Stimulated activated CD8-positive, alpha-beta memory T cell treated with anti-CD3 and anti-CD28 coated beads, Interleukin-12 subunit alpha, Interleukin-12 subunit beta, amount 100 ng/mL, for 4 hours (primary cell): ENCODE measurements around the gene ZFYVE21.
"Not testable (repeated sequence)": the region's sequence is repeated elsewhere in the genome, so short reads cannot be mapped to it uniquely, and the experiment has no call there.

Experiments used
- DNase-seq: peaks from one replicate; pipeline ENCODE4 v3.0.0-alpha.2; 2020; ENCODE audit warnings: low read depth

ZFYVE21 gene

DNA sequence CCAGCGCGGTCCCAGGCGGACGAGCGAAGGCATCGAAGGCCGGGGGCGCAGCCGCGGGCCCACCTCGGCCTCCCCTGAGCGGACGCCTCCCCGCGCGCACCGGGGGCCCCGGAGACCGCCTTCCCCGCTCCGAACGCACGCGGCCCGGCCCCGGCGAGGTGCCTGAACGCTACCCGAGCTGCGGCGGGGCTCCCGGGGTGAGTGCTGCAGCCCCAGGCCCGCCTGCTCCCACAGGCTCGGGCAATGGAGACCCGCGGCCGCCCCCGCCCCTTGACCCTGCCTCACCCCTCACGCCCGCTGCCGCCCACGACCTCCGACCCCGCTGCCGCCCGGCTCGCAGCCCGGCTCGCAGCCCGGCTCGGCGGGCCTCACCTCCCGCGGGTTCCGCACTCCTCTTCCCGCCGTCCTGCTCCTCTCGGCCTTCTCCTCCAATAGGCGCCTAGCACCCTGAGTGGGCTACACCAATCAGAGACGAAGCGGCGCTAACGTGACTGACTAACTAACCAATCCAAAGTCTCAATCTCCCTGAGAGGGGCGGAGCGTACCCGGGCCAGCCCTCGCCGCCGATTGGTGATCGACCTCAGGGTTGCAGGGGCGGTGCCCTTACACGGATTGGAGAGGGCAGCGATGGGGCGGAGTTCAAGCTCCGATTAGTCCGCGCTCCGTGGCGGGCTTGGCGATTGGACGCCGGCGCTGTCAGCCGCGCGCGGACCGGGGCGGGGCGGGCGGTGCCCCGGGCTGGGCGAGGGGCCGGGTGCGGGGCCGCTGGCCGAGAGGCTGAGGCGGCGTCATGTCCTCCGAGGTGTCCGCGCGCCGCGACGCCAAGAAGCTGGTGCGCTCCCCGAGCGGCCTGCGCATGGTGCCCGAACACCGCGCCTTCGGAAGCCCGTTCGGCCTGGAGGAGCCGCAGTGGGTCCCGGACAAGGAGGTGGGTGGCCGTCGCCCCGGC, at the start of gene ZFYVE21, which contains the start of gene XRCC3:
Gene ZFYVE21, plus strand, starts transcription at position 759 of the 949 bp plus-strand sequence. Its CDS starts 32 bp downstream, at position 791.
Gene XRCC3, minus strand, starts transcription at position 400 of the 949 bp plus-strand sequence. CDS start 4,364 bp downstream, outside the sequence.
- peak; percentile 99 for DNase-seq

DNA sequence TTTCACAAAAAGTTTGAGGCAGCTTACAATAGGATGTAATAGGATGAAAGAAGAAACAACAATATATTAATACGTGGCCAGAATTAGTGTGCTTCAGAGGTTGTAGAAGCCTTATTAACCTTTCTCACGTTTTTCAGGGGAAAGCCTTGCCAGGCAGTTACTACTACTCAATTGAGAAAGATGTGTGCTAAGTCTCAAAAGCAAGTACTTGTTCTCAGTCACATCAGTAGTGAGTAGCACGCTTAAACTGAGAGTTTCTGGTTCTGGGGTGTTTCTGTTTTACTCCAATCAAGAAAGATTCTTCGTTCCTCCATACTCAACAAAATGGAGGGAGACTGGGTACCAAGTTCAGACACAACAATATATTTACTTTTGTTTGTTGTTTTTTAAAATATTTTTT, 47.9 kb upstream of the ZFYVE21 start:
- DNase-seq, result no peak

DNA sequence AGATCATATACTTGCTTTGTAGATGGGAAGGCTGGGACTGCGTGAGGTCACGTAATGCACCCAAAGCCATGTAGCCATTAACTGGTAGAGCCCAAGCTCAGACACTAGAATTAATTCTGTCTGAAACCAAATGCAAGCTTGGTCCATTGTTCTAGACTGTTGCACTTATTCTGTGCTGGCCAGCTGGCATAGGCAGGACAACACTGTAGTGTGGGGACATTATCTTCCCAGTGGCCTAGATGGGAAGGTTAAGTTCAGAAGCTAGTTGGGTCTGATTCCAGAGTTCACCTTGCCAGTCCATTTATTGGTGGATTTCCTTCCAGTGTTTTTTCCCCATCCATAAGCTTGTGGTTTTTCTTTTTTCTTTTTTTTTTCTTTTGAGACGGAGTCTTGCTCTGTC, 47.5 kb upstream of the ZFYVE21 start:
- DNase-seq, result no peak

- DNase-seq, result no peak
Observed at GRCh38 chr14:103669370-103669769, 46.2 kb upstream of the ZFYVE21 start.

DNA sequence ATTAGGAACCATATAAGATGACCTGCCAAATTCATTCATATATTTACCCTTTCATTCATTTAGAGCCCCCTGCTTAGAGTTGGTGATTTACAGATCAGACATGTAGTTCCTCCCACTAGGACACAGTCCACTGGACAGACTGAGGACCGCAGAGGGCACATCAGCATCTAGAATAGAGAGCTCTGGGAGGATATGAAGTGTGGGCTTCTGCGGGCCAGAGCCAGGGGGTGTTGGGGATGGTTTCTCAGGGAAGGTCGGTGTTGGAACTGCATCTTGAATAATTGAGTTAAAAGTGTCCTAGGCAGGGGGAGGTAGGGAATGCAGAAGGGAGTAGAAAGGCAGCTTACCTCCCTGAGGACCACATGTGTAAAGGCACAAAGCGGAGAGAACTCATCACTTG, 43.7 kb upstream of the ZFYVE21 start:
- no peak for DNase-seq

DNA sequence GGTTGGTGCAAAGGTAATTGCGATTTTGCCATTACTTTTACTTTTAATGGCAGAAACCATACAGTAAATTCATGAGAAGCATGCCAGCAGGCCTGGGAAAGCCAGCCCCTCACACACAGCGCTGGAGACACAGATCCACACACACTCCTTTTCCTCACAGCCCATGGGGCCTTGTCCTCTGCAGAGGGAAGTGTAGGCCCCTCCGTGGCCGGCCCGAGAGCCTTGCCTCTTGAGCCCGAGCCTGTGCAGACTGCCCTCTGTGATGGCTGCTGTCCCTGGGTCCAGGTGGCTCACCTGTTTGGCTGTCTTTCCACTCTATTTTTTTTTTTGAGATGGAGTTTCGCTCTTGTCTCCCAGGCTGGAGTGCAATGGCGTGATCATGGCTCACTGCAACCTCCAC, 39.7 kb upstream of the ZFYVE21 start:
- no peak for DNase-seq

- no peak for DNase-seq
Observed at GRCh38 chr14:103676881-103677675, 38.5 kb upstream of the ZFYVE21 start.

DNA sequence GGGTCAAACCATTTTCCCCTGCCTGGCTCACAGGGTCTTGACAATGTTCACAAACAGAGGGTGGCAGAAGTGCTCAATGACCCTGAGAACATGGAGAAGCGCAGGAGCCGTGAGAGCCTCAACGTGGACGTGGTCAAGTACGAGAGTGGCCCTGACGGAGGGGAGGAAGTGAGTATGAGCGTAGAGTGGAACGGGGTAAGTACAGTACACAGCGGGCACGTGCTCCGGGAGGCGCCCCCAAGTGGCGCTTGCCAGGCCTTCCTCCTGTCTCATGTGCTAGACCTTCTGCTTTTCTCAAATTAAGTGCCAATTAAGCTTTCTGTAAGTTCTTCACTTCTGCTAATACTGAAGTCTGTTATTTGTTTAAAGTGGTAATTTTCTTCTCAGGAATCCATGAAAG, 36.3 kb upstream of the ZFYVE21 start:
- peak; percentile 9 for DNase-seq

- no peak for DNase-seq
Observed at GRCh38 chr14:103680491-103681231, 34.9 kb upstream of the ZFYVE21 start.

DNA sequence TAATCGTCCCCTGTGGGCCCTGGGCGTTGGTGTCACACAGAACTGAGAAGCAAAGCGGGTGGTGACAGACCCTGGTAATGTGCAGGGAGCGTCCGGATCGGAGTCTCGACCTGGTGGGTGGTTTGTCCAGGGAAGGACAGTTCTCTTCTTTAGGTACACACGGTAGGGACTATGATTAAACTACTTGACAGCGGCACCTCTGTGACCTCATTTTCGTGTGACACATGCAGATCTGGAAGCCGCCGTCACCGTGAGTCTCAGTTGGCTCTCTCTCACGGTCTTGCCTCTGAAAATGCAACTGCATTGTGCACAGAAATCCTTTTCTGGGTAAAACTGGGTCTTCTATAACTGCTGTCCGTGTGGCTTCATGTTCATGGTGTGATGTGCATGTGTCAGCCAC, 32.5 kb upstream of the ZFYVE21 start:
- no peak for DNase-seq

DNA sequence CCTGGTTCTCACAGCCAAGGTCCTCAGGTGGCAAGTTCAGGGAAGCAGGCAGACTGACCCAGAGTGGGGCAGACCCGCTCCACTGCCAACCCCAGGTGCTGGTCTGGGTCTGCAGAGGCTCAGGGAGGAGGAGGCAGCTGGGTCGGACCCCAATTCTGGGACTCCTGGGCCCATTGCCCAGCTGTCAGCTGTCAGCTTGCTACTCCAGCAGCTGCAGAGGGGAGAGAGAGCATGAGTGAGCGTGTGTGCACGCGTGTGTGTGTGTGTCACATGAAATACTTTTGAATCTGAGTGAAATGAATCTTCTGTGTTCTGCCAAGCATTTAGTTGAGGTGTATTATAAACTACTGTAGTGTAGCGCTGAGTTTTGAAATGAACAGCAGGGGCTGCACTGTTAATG, 31.1 kb upstream of the ZFYVE21 start:
- no peak for DNase-seq

DNA sequence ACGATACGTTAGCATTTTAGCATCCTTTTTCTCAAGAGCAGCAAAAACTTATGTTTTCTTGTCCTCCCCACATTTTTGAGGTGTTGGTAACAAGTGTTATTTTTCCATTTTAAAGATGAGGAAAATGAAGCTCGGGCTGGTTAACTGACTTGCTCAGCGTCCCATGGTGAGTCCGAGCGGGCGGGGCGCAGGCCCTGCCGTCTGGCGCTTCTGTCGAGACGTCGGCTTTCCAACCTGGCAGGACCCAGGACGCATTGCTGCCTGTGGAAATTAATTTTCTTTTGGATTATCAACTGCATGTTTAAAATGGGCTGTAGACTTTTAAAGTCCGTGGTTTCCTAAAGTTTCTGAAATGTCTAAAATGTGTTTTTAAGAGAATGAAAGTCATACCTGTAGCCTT, 30.7 kb upstream of the ZFYVE21 start:
- no peak for DNase-seq

DNA sequence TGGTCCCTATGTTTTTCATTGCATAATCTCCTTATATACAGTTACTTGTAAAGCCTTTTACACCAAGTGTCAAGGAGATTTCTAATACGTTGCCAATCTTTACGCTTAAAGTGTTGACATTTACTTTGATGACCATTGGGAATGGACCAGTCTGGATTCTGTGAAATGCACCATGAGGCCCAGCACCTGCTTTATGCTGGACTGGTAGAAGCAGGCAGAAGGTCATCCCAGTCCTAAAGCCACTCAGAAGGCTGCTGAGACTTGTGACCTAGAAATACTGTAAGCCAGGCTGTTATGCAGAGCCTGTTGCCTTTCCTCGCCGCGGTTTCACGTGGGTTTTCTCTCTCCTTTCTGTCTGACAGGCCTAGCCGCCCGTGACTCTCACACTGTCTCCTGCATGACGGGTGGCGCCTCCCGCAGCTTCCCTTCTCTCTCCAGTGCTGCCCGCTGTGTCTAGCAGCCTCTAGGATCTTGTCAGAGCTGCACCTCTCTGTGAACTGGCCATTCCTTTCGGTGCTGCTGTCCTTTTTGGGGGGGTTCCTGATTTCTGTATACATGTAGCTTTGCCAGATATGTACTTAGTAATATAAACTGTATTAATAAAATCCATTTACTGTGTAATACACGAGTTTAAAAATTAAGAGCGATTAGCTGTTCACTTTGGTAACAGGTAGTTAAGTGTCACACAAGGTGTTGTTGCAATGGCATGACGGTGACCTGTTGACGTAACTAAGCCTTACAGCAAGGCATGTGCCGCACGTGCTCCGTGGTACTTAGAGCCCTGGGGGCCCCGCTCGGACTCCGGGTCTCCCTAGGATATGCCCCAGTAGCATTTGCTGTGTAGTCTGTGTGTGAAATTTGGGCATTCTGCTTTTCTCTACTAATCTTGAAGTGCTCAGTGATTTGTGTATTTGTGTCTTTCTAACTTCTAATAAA, 30.1 kb upstream of the ZFYVE21 start:
- DNase-seq, result no peak

DNA sequence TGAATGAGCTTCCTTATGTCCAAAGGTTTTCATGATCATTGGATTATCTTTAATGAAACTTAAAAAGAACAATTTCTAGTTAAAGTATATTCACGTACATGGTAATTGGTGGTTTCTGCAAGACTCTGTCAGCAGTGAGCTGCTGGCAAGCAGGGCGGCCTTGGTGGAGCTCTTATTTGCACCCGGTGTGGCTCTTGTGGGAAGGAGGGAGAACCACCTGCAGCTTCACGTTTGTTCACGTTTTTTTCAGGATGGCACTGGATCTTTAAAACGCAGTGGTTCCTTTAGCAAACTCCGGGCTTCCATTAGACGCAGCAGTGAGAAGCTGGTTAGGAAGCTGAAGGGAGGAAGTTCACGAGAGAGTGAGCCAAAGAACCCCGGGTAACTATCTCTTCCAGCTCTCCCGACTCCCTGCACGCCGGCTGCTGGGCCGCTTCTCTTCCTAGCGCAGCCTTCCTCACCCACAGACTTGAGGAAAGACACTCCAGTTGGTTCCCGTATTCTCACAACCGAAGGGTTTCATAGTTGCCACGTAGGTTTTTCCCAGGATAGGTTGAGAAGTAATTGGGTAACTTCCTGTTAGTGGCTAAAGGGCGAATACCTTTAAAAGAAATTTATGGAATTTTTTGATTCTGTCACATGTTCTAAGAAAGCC, 28.7 kb upstream of the ZFYVE21 start:
- no peak for DNase-seq

- no peak for DNase-seq
Observed at GRCh38 chr14:103687712-103688111, 27.9 kb upstream of the ZFYVE21 start.

- DNase-seq, result no peak
Observed at GRCh38 chr14:103688441-103688840, 27.2 kb upstream of the ZFYVE21 start.

DNA sequence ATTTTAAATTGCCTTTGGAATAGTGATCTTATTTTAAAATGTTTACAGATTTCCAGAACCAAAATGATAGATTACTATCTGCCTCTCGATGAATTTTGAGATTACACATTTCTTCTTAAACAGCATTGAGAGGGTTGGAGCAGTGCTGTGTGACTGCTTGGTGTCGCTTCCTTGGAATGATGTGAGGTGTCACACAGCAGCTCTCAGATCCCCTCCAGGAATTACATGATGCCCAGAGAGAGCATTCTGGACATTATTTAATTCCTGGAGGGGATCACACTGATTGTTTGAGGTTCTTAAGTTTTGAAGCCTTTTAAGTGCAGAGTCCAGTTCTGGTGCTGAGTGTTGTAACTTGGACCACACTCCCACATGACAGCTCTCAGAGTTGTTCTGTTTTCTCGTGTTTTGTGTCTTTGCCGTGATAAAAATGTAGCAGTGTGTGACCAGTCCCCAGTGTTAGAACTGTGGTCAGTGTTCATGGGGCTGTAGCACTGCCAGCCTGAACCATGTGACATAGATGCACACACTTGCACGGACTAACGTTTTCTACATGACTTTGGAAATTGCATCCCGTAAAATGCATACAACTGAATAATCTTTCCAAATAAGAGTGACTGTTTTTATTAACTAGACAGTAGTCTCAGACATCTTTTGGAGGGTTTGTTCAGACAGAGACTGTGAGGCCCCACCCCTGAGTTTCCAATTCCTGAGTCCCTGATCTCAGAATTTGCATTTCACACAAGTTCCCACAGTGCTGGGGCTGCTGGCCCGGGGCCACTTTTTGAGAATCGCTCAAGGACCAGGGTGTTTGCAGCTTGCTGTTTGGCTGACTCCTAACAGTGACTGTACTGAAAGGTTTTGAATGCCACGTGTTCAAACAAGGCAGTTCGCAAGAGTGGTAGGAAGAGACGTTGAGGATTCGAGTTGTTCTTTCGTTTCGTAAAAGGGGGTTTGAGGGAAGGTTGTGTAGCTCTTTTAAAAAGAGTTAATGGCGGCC, 26.4 kb upstream of the ZFYVE21 start:
- no peak for DNase-seq

DNA sequence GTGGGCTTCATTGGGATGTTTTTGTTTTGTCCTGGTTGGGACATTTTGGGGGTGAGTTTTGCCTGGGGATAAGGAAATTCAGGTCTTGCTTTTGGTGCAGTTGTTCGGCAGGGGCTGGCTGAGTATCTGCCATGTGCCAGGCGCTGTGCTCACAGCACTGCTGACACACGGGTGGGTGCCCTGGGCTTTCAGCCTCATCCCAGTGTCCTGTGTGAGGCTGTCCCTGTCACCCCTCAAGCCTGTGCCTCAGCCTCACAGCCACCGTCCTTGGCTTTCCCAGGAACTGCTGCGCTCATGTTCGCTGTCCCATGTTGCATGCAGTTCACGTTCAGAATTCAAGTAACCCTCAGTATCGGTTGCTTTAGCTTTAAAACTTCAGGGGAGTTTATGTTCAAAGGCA, 25.3 kb upstream of the ZFYVE21 start:
- DNase-seq, result no peak

GRCh38 chr14:103691655-103692054, 24.0 kb upstream of the ZFYVE21 start:
- not testable (repeated sequence) for DNase-seq
